HS-5 (cell line): ENCODE results near the gene SERINC5.
"Not testable (repeated sequence)": the region's sequence is repeated elsewhere in the genome, so short reads cannot be mapped to it uniquely, and the experiment has no call there.

ENCODE experiments used
- DNase-seq: peaks from one replicate; pipeline ENCODE4 v3.0.0-alpha.2; 2012; ENCODE audit warnings: low read depth

Gene SERINC5

GRCh38 chr5:80255811-80256712, at the start of gene SERINC5:
Gene SERINC5, minus strand, starts transcription at chr5:80256048. Its CDS starts 126 bp downstream, at chr5:80255922.
- no peak for DNase-seq

GRCh38 chr5:80302636-80303035, 46.8 kb upstream of the SERINC5 start:
- DNase-seq, result no peak

GRCh38 chr5:80301342-80301741, 45.5 kb upstream of the SERINC5 start:
- DNase-seq, result not testable (repeated sequence)

GRCh38 chr5:80300796-80301195, 44.9 kb upstream of the SERINC5 start:
- not testable (repeated sequence) for DNase-seq

- no peak for DNase-seq
Observed at GRCh38 chr5:80300125-80300524, 44.3 kb upstream of the SERINC5 start.

- no peak for DNase-seq
Observed at GRCh38 chr5:80299601-80300000, 43.8 kb upstream of the SERINC5 start.

- DNase-seq, result no peak
Observed at GRCh38 chr5:80296121-80296520, 40.3 kb upstream of the SERINC5 start.

GRCh38 chr5:80291761-80292160, 35.9 kb upstream of the SERINC5 start:
- DNase-seq, result no peak

GRCh38 chr5:80289320-80289719, 33.5 kb upstream of the SERINC5 start:
- no peak for DNase-seq

GRCh38 chr5:80288177-80288576, 32.3 kb upstream of the SERINC5 start:
- DNase-seq, result no peak

GRCh38 chr5:80284720-80285119, 28.9 kb upstream of the SERINC5 start:
- DNase-seq, result no peak

GRCh38 chr5:80283360-80283759, 27.5 kb upstream of the SERINC5 start:
- DNase-seq, result no peak

GRCh38 chr5:80282054-80282453, 26.2 kb upstream of the SERINC5 start:
- DNase-seq, result no peak

- no peak for DNase-seq
Observed at GRCh38 chr5:80277191-80277590, 21.3 kb upstream of the SERINC5 start.

- DNase-seq, result no peak
Observed at GRCh38 chr5:80276186-80276585, 20.3 kb upstream of the SERINC5 start.

- no peak for DNase-seq
Observed at GRCh38 chr5:80275347-80275746, 19.5 kb upstream of the SERINC5 start.

- DNase-seq, result not testable (repeated sequence)
Observed at GRCh38 chr5:80270543-80270942, 14.7 kb upstream of the SERINC5 start.

GRCh38 chr5:80269991-80270438, 14.2 kb upstream of the SERINC5 start:
- no peak for DNase-seq

- DNase-seq, result no peak
Observed at GRCh38 chr5:80268916-80269315, 13.1 kb upstream of the SERINC5 start.

GRCh38 chr5:80266566-80266965, 10.7 kb upstream of the SERINC5 start:
- DNase-seq, result no peak

- DNase-seq, result no peak
Observed at GRCh38 chr5:80260461-80260860, 4.6 kb upstream of the SERINC5 start.

- no peak for DNase-seq
Observed at GRCh38 chr5:80259511-80260203, 3.8 kb upstream of the SERINC5 start.

- DNase-seq, result no peak
Observed at GRCh38 chr5:80255431-80255810, 427 bp downstream of the SERINC5 start.
